Stimulated activated CD8-positive, alpha-beta memory T cell treated with anti-CD3 and anti-CD28 coated beads, Interleukin-15, amount 100 ng/mL, for 1 hour (primary cell): Measurements from ENCODE around the gene KHDC4.

Experiments
- DNase-seq: peaks from one replicate; pipeline ENCODE4 v3.0.0-alpha.2; 2020; ENCODE audit warnings: low read depth

The KHDC4 gene

GRCh38 chr1:155969377-155969791 is 35.2 kb upstream of the KHDC4 start:
- DNase-seq: no peak

GRCh38 chr1:155968670-155969069 is 34.5 kb upstream of the KHDC4 start:
- DNase-seq: no peak

- no peak for DNase-seq
Observed at GRCh38 chr1:155968051-155968400, 33.8 kb upstream of the KHDC4 start.

GRCh38 chr1:155967341-155968050 is 33.3 kb upstream of the KHDC4 start:
- DNase-seq: no peak

GRCh38 chr1:155966750-155967149 is 32.5 kb upstream of the KHDC4 start:
- no peak for DNase-seq

GRCh38 chr1:155966135-155966534 is 31.9 kb upstream of the KHDC4 start:
- no peak for DNase-seq

- no peak for DNase-seq
Observed at GRCh38 chr1:155964193-155964592, 30.0 kb upstream of the KHDC4 start.

GRCh38 chr1:155962599-155963211 is 28.5 kb upstream of the KHDC4 start:
- DNase-seq: no peak

- no peak for DNase-seq
Observed at GRCh38 chr1:155961937-155962336, 27.7 kb upstream of the KHDC4 start.

- DNase-seq: no peak
Observed at GRCh38 chr1:155960081-155960745, 26.0 kb upstream of the KHDC4 start.

- DNase-seq: no peak
Observed at GRCh38 chr1:155957411-155957915, 23.2 kb upstream of the KHDC4 start.

- DNase-seq: no peak
Observed at GRCh38 chr1:155954645-155955044, 20.4 kb upstream of the KHDC4 start.

GRCh38 chr1:155952505-155952890 is 18.3 kb upstream of the KHDC4 start:
- DNase-seq: no peak

- no peak for DNase-seq
Observed at GRCh38 chr1:155951753-155952504, 17.7 kb upstream of the KHDC4 start.

- no peak for DNase-seq
Observed at GRCh38 chr1:155950829-155951228, 16.6 kb upstream of the KHDC4 start.

GRCh38 chr1:155947741-155948140 is 13.5 kb upstream of the KHDC4 start:
- no peak for DNase-seq

GRCh38 chr1:155947292-155947691 is 13.1 kb upstream of the KHDC4 start:
- no peak for DNase-seq

- DNase-seq: no peak
Observed at GRCh38 chr1:155946633-155947219, 12.5 kb upstream of the KHDC4 start.

GRCh38 chr1:155944444-155944799 is 10.2 kb upstream of the KHDC4 start:
- no peak for DNase-seq

GRCh38 chr1:155942578-155943141 is 8.4 kb upstream of the KHDC4 start:
- DNase-seq: no peak

GRCh38 chr1:155941845-155942531 is 7.8 kb upstream of the KHDC4 start:
- no peak for DNase-seq
